ENCODE measurements around the gene C14orf119. TPM values are rescaled to one million over a fixed set of nuclear protein-coding genes. Genes with fewer than 3 reads are reported as not detected.

Gene C14orf119
- total and polyA plus RNA-seq, 9 of the 15 experiments (the other 6 are each of a cell fraction or from before 2014, with no cell fraction given) = 36.7 to 251 (median 51.8) TPM

- TF ChIP-seq CHD7 (IDR thresholded peaks at IDR 0.05; ENCODE audit: low read depth, low read length) = no peak
- no peak for TF ChIP-seq ESRRA (IDR thresholded peaks at IDR 0.05; ENCODE audit: borderline replicate concordance, low read depth)
- TF ChIP-seq BRF2 (IDR thresholded peaks at IDR 0.05; ENCODE audit: borderline replicate concordance, insufficient read depth, insufficient read length) = no peak
- TF ChIP-seq CXXC5 (CRISPR knock-in tag; IDR thresholded peaks at IDR 0.05) = peak; percentile 32; the same call in 1 of the 2 replicates
- no peak for TF ChIP-seq YBX1 (IDR thresholded peaks at IDR 0.05)
- TF ChIP-seq MBD1 (CRISPR knock-in tag; IDR thresholded peaks at IDR 0.05) = no peak
- TF ChIP-seq RFX5 (IDR thresholded peaks at IDR 0.05; ENCODE audit: low read depth, low read length) = no peak
- no peak for TF ChIP-seq BCLAF1 (IDR thresholded peaks at IDR 0.05; ENCODE audit: borderline replicate concordance in 1 of 2, control insufficient read depth in 1 of 2, low read depth in 2 of 2, low read length in 1 of 2)
Observed at GRCh38 chr14:23056145-23056955, 39.0 kb upstream of the C14orf119 start (continued).

Measured in K562 (cell line).